NCI-H1105 (cell line): Measurements from ENCODE around the gene COBL.

Source experiments
- DNase-seq: peaks from one replicate; lab custom pipeline; 2025; lab: John Stamatoyannopoulos, UW

The COBL gene

DNA sequence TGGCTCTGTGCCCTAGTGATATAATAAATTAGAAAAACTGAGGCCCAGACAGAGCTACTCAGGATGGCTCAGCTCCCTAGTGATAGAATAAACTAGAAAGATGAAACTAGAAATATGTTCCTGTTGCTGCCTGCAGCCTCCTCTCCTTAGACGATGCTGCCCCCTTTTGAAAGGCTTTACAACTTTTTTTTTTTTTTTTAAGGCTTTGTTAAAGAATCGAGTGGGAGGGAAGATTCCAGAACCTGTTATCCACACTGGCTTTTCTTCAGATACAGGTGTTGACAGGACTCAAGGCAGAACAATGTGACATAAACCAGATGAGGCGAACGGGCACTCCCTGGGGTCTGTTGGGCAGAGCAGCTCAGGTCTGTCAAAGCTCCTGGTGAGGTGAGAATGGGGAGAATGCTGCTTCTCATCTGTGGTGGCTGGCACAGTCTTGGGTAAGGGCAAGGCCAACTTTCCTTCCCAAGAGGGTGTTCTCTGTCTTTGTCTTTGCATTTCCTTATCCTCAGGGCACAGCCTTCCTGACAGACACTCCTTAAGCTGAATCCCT lies 175.1 kb downstream of the COBL start:
- no peak for DNase-seq

DNA sequence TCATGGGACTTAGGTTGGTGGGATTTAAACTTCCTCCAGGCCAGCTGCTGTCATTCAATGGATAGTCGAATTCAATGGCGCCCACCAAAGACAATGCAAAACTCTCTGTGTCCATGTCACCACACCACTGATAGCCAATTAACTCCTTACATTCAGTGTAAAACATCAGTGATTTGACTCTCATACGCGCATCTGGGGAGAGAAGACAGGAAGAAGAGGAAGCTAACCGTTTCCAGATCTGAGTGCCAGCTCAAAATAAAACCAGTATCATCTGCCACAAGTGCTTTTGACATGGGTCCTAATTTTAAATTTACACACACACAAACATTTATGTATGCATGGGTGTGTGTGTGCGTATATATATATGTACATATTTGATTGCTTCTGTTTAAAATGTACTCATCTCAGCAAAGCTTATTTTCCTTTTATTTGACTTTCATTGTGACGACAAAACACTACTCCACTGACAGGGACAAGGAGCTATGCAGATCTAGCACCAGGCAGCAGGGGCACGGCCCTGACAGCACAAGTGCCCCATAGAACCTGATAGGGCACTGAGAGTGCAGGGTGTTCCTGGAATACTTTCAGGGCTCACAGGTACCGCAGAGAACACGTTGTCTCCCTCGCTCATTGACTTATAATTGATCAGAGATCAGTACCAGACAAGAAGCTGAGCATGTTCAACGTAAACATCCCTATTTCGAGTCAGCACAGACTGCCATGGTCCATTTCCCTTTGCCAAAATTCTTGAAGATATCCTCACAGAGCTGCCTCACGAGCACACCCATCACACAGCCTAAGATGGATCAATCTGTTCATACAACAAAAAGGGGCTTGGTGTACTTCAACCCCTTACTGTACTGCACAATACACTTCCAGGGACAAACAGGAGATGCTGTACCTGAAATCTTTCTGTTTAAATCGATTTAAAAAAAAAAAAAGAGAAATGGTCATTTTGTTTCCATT lies 176.1 kb downstream of the COBL start:
- DNase-seq, result no peak

DNA sequence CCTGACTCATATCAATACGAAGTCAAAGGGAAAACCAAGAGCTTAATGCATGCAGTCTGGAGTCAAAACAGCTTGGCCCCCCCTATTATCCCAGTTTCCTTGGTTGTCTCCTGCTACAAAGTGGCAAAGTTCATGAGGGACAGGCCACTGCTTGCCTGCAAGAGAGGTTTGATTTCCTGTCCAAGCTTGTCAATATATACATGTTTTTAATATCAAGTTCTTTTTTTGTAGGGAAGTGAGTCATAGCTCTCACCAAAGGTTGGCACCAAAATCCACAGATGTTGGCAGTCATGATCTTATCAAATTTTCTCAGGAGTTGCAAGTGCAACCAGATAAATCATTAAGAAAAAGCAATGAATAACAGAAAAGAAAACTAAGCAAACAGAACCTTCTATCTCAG lies 176.8 kb downstream of the COBL start:
- DNase-seq, result no peak

DNA sequence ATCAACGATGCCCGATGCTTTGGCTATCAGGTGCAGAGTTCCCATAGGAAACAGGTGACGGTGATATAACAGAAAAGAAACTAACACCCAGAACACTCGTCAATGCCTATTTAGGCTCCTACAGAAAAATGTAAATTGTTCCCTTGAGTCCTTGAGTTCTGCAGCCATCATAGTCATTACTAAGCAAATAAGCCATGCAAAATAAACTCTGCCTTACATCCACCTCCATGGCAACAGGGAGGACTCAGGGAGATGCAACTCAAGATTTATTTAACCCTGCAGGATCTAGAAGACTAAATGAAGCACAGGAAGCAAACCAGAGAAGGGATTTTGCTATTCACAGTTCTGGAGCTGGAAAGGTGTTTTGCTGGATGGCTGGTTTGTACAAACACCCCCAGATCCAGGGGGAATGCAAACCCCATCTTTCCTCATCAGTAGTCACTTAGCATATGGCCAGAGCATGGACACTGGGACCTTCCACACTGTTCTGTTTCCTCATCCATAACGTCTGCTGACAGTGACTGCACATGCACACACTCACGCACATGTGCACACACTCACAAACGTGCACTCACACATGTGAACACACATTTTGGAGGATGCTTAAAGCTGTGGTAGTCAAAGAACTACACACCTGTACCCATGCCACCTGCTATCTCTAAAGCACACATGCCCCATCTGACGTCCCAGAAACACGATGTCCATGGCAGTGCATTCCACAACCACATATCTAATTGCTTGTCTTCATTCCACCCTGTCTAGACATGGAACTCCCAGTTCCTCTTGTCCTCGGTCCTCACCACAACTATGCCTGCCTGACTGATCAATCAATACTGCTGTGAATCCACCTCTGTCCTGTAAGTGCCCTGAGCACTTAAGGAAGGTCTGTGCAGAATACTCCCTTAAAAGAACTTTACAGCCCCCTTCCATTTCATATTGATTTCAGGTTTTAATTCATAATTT lies 178.2 kb downstream of the COBL start:
- peak; percentile 48 for DNase-seq

DNA sequence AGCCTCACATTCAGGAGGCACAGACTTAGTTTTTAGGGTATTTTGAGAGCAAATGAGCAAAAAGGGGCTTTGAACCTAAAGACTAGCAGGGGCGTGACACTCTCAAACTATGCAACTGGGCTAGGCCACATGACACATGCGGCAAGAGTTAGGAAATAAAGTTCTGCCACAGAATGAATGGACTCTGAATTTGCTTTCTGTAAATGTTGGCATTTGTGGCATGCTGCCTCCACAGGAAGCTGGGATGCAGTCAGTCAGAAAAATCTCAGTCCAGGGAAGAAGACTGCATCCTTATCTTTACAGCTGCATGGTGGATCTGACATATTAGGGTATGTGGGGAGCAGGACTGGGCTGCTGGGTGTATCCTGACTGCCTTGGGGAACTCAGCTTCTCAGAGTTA lies 181.0 kb downstream of the COBL start:
- no peak for DNase-seq

DNA sequence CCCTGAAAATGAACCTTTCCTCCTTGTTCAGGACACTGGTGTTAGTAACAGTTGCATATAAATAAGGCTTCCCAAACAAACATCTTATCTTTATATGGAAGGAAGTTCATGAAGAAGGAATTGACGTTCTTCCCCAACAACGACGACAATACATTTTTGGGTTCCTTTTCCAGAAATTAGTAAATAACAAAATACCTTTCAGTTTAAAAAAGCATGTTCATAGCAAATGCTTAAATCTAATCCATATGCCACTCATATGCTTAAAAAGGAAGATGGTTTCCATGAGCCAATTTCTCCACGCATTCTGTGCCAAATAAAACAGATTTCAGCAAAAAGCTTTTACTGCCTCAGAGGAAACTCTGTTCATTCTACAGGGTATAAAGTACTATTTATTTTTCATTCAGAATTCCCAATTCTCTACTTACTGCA lies 182.6 kb downstream of the COBL start:
- DNase-seq, result no peak

DNA sequence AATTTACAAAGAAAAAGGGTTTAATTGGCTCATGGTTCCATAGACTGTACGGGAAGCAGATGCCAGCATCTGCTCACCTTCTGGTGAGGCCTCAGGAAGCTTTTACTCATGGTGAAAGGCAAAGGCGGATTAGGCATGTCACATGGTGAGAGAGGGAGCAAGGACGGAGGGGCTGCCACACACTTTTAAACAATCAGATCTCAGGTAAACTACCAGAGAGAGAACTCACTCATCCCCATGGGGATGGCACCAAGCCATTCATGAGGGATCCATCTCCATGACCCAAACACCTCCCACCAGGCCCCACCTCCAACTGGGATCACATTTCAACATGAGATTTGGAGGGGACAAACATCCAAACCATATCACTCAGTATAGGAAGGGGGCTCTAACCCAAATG lies 183.9 kb downstream of the COBL start:
- DNase-seq, result no peak

DNA sequence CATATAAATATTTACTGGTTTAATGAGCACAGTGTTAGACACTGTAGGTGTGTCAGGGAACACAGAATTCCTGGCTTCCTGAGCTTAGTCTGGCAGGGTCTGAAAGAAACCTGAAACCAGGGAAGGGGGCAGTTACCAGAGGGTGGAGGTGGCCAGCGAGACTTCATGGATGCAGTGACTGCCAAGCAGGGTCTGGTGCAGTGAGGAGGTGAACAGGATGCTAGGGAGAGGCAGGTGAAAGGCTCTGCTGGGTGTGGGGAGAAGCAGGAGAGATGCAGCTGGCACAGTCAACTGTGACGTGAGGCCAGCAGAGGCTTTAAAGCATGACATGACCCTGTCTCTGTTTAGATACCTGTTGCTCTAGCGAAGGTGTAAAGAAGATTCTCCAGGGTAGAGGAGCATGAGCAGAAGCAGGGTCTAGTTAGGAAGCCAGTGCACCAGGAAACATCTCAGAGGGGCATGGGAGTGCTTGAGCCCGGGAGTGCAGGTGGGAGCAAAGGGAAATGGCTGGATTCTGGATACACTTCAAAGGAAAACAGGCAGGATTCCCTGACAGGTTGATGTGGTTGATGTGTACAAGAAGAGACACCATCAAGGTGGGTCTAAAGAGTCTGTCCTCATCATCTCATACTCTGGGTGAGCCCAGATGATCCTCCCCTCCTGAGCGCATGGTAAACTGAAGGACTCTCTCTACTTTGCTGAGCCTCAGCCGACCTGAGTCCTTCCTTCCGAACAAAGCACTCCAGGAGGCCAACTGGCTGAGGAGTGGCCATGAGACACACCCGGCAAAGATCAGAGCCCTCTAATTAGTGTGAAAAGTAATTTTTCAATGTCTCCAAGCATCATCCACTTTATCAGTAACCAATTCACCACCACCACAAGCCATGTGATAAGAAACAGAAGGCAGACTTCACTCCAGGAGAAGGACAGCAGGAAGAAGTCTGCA lies 186.8 kb downstream of the COBL start:
- no peak for DNase-seq

DNA sequence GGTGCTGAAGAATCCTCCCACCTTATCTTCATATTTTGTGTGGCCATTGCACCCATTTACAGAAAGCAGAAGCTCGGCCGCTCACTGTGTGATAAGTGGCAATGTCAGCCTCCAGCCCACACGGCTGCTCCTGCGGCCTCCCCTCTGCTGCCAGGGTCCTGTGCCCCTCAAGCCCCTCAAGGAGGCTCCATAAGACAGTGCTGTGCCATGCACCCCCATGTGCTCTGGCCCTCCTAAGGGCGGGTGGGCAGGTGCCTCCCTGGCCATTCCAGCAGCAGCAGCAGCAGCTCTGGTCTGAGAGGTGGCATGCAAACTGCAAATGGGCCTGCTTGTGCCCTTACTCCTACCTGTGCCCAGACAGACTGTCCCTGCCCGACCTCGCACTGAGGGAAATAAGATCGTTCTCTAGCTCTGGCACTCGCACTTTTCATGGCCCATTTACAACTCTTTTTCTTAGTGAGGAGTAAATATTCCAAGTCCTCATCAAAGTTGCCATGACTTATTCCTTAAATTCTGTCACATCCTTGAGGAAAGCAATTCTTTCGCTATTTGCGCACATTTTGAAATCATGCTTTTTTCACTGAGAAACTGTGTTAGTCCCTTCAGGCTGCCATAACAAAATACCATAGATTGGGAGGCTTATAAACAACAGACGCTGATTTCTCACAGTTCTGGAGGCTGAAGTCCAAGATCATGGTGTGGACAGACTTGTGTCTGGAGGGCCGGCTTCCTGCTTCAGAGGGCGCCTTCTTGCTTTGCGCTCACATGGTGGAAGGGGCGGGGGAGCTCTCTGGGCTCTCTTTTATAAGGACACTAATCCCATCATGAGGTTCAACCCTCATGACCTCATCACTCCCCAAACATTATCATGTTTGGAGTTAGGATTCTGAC lies 187.8 kb downstream of the COBL start:
- DNase-seq, result no peak

DNA sequence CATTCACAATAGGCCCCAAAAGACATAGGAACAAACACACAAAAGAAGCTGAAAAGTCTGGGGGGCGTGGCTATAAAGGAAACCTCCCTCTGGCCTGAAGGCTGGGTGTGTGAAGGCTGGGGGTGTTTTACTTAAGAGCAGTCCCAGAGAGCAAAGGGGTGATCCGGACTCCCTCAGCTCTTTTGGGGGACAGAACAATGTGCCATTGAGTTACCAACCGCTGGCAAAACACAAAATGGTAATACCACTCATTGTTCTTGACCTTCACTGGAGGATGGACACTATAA lies 189.0 kb downstream of the COBL start:
- no peak for DNase-seq

DNA sequence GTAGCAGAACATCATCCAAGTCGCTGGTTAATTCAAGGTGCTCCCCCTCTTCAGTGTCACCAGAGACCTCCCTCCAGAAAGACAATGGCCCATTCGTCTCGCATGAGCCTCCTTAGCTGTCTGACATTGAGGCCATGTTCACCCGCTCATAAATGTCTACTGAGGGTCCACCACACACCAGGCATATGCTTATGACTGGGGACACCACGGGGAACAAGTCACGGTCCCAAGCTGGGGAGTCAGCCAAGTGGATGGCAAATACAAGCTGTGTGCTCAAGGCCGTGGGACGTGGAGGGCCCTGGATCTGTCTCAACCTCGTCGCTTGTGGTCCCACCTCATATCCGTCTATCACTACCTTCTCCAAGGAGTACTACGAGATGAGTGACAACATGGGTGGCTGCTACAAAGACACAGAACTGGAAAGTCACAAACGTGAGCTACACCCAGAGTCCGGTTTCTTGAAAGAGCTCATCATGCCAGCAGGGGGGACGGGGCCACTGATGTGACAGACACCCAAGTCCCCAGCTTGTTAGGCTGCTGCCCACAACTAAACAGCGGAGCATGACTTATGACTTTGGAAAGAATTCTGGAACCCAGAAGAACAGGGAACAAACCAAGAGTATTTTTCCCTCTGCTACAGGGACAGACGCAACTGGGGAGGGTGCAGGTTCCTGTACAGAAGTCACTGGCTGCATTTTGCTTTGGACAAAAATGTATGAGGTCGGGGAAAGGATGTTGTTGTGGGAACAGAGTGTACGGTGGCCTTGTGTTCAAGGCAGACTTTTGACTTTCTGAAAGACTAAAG lies 189.6 kb downstream of the COBL start:
- no peak for DNase-seq

DNA sequence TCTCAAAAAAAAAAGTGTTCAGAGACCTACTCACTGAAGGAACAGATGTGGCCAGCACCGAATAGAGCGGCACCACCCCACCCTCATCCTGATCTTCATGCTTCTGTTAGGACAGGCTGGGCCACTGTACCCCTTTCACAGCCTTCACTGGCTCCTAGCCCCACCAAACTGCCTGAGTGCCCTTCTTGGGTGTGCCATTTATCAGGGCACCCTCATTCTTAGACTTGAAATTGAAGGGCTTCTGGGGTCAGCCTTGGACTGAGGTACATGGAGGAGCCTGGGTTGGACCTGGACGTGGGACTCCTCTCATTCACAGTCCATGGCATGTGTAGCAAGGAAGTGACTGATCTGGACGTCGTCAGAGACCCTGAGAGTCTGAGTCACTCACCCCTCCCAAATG lies 190.3 kb downstream of the COBL start:
- no peak for DNase-seq

DNA sequence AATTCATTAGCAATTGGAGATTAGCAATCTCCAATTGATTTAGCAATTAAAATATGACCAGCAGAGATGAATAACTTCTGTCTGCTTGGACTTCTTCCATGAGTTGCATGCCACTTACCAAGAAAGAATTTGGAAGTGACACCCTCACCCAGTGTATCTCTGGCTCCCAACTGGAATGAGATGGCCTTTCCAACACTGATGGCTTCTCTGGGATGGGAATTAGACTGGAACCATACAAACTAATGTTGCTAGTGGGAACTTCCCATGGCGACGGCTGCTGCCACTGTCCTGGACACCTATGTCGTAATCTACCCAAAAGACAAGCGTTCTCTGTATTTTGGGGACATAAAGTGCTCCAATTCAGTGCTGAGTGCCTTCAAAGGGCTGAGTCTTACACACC lies 192.3 kb downstream of the COBL start:
- DNase-seq, result no peak

DNA sequence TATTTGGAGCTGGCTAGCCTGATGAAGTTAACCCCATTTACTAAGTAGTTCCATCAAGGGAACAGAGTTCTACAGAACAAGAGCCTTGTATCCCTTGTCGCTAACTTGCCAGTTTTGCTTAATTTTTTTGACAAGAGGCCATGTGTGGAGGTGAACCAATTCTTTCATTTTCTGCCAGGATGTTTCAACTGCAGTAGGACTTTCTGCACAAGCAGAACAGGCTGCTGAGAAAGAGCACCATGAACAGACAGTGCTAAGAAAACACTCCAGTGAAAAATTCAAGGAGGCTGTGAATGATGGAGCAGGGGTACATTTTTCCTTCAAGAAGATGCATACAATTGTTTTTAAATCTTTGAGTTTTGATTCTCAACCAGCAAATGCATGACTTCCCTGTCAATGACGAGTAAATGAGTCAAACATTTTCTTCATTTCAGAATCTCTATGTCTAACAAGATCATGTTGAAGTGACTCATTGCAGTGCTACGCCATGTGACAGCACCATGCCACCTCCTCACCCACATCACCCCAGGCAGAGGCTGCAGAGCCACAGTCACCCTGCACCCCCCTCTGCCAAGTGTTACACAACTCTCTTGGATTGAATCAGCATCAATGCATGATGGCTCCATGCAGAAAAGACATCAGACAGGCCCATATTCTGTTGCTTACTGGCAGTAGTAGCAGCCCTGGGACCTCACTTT lies 193.1 kb downstream of the COBL start:
- no peak for DNase-seq

DNA sequence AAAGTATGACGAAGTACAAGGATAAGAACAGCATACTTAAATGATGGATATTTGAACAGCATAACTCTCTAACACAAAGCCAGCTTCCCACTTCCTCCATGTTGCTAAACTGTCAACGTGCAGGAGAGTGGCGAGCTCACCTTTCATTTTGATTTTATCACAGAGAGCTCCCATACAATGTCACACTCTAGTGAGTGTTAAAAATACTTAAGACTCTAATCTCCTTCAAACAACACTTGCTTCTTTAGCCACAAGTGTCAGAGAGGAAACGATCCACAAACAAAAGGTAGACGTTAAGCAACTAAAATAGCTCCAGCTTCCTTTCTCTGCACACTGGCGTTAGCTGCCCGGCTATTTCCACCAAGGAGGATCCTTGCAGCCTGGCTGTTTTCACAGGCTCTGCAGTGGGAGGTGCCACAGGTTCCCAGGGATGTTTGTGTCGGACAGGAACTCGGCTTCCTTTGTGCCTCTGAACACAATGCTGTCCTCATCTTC lies 194.6 kb downstream of the COBL start:
- DNase-seq, result no peak

DNA sequence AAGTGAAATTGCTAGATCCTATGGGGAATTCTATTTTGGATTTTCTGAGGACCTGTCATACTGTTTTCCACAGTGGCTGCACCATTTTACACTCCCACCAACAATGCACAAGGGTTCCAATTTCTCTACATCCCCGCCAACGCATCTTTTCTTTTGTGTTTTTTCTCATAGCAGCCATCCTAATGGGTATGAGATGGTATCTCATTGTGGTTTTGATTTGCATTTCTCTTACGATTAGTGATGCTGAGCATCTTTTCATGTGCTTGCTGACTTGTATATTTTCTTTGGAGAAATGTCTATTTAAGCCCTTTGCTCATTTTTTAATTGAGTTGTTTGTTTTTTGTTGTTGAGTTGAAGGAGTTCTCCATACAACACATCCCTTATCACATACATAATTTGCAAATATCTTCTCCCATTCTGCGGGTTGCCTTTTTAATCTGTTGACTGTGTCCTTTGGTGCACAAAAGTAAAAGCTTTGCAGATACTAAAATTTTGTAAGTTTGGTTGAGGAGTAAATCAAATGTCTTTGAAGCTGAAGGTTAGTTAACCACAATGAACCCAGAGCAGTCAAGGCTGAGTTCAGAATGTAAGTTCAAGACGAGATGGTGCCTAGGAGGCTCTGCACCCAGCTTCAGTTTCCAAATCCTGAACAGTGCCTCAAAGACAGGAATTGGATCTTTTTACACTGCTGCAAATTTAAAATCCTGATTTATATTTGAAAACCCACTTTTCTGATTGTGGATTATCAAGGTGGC lies 195.4 kb downstream of the COBL start:
- DNase-seq, result no peak

DNA sequence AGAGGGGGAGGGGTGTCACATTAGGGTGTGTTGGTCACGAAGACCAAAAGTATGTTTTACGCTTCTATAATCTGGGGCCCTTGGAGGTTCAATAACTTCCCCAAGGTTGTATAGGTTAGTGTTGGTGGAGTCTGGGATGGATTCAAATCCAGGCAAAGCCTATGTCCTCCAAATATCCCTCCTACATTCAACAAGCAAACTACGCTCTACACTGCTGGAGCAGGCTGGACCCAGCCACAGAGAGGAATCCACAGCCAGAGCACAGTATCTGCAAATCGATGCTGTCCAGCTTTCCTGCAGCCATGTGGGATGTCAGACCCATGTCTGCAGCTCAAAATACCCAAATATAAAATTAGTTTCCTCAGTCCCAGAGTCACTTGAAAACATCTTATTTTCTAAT lies 198.0 kb downstream of the COBL start:
- DNase-seq, result no peak

DNA sequence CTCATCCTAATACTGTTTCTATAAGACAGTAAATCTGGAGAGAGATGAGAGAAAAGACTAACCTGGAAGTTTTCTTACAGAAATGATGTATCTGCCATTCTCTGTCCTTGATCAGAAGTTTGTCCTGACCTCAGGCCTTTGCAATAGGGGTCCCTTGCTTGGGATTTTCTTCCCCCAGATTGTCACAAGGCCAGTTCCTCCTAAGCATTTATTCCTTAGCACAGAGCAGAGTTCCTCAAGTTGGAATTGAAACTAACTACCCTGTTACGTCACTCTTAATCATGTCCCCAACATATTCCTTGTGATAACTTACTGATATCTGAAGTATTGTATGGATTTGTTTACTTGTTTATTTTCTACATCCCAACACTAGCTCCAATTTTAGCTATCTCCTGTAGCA lies 202.1 kb downstream of the COBL start:
- no peak for DNase-seq
